ENCODE measurements around the gene CYGB.

Gene CYGB

GRCh38 chr17:76502341-76503211 lies 34.9 kb downstream of the CYGB start:
- TF ChIP-seq CTCF (IDR thresholded peaks at IDR 0.05; ENCODE audit: low read depth, low read length): no peak
- no peak for DNase-seq (ENCODE audit: extremely low read depth, low read depth)

DNA sequence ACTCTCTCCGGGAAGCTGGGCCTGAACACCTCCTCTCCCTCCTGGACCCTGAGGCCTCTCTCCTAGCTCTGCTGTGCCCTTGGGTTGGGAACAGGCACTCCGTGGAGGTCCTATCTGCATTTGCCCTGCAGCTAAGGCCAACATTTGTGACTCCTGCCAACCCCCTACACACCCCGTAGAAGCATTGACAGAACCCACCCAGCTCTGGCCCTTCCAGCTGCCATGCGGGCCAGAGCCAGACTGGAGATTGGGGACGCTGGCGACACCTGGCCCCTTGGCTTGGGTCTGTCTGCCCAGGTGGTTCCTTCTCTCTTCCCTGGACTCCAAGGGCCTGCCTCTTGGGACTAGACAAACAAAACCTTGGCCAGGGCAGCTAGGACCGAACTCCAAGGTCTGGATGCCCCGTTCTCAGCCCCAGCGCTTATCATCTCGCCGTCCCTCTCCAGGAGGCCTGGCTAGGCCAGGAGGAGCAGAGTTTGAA lies 35.6 kb downstream of the CYGB start:
- DNase-seq (ENCODE audit: extremely low read depth, low read depth): no peak
- no peak for TF ChIP-seq CTCF (IDR thresholded peaks at IDR 0.05; ENCODE audit: low read depth, low read length)

DNA sequence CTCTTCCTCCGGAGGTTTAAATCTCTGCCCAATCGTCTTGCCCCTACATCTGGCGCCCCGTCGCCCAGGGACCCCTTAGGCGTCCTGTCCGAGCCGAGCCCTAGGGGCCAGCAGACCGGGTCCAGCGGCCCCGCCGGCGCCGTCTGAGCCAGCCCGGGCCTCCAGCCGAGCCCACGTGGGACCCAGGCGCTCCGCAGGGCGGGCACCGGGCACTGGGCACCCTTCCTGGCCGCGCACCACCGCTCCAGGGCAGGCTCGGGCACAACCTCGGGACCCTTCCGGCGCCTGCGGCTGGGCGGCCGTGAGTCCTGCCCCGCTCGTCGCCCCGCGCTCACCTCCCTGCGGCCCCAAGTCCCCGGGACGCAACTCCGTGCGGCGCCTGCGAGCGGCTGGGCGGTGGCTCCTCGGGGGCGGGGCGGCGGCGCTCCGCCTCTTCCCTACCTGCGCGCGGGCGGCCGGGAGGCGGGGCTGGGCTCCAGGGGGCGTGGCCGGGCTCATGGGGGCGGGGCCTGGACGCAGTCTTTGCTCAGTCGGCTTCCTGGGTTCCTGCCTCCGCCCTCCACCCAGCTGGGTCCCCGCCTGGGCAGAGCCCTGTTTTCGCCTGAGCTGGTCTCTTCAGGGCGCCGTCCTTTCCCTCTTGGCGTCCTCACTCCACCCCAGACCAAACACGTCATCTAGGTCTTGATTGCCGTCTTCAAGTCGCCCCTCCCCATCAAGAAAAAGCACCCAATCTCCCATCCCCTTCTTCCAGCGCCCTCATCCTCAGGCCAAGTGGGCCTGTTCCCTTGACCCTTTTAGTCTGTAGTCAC lies 36.3 kb downstream of the CYGB start, which contains the start of gene RHBDF2:
Gene RHBDF2 (minus strand): TSS at position 406 of the 809 bp plus-strand sequence. CDS start 19,899 bp downstream, outside the sequence.
- no peak for DNase-seq (ENCODE audit: extremely low read depth, low read depth)
- TF ChIP-seq CTCF (IDR thresholded peaks at IDR 0.05; ENCODE audit: low read depth, low read length): no peak

DNA sequence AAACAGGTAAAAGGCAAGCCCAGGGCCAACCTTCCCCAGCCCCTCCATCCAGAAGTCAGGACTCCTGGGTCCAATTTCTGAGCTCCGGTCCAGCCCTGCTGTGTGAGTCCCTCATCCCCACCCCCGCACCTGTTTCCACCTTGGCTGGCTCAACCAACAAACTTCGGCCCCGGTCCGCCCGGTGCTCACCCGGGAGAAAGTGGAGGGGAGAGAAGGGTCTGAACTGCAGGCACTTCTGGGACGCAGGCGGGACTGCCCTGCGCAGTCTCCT lies 36.8 kb downstream of the CYGB start:
- no peak for DNase-seq (ENCODE audit: extremely low read depth, low read depth)
- TF ChIP-seq CTCF (IDR thresholded peaks at IDR 0.05; ENCODE audit: low read depth, low read length): no peak

DNA sequence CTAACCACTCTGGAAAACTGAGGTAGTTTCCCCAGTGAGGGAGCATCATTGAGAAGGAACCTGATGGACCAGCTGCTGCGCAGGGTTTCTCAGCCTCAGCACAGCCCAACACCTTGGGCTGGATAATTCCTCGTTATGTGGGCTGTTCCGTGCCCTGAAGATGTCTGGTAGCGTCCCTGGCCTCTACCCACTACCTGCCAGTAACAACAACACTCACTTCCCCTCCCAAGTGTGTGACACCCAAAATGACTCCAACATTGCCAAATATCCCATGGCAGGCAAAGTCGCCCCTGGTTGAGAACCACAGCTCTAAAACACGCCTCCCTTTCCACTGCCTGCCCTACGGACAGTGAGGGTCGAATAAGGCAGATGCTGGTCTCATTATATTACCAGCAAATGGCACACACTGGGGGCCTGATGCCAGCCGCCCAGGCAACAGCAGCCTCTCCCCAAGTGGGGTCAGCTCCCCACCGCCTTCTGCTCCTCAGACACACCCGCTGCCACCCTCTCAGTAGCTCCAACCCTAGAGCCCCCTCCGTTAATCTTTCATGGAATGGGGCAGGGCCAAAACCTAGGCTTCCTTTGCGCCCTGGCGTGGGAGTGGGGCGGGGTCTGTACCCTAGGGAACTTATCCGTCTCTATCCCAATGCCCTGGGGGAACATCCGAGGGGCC lies 37.3 kb downstream of the CYGB start:
- TF ChIP-seq CTCF (IDR thresholded peaks at IDR 0.05; ENCODE audit: low read depth, low read length): no peak
- DNase-seq (ENCODE audit: extremely low read depth, low read depth): no peak

DNA sequence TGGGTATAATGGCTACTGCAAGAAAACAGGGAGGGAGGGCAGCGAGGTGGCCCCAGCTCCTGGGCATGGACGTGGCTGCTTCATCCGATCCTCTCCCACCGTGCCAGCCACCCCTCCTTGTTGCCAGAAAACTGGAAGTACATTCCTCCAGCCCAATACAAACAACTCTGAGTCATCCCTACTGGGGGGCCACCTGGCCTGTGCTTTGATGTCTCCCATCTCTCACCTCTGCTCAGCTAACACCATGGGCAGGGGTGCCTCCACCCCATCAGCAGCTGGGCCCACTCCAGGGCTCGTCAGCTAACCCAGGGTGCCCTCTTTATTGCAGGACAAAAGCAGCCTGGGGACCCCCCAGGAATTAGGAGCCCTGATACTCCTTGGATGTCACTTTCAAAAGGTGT lies 38.2 kb downstream of the CYGB start:
- no peak for DNase-seq (ENCODE audit: extremely low read depth, low read depth)

More for the DNA sequence above, 38.2 kb downstream of the CYGB start:
- no peak for TF ChIP-seq CTCF (IDR thresholded peaks at IDR 0.05; ENCODE audit: low read depth, low read length)

All from AG09319 (cell line).